Measurements from ENCODE around the gene WDR43. TPM values are rescaled to one million over a fixed set of nuclear protein-coding genes. Genes with fewer than 3 reads are reported as not detected.

The WDR43 gene
- total RNA-seq (100 to 1,000 TPM; 169 to 186 TPM), polyA plus RNA-seq (40.0 TPM)

DNA sequence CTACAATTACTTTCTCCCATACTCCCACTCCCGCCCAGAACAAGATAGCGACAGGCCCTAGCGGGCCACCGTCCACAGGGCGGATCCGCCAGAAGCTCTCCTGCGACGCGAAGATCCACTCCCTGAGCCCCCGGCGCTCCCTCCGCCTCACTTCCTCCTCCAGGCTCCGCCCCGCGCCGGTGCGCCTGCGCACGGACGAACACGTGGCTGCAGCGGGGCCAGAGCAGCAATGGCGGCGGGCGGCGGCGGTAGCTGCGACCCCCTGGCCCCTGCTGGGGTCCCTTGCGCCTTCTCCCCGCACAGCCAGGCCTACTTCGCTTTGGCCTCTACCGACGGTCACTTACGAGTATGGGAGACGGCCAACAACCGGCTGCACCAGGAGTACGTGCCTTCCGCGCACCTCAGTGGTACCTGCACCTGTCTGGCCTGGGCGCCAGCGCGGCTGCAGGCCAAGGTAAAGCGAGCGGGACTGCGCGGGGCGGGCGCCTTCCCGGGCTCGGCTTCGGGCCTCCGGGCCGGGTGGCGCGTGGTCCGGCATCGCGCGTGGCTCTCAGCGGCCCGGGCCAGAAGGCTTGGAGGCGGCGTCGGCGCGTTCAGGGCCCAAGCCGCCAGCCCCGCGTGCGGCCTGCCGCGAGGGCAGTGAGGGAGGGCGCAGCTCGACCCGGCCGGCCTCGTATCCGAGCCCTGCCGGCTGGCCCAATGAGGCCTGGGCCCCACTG is at the start of gene WDR43:
Gene WDR43 (plus strand): TSS at position 198 of the 719 bp plus-strand sequence. CDS start 32 bp downstream, at position 230.
- Mint-ChIP-seq H3K27me3 (no peaks in the 10 kb centered on the region), H3K36me3 (peaks cover 0 to 3% (median 0%) of the 10 kb centered on the region in 3 donors), H3K4me1 (peaks cover 47 to 49% (median 48%) of the 10 kb centered on the region in 3 donors), H3K9me3 (no peaks in the 10 kb centered on the region), H3K4me3 (peak within 1 kb of the TSS; percentile 91 to 97 (median 94)), H3K27ac (peak within 1 kb of the TSS; percentile 79 to 97 (median 94))
- DNase-seq: peak; percentile 96 to 98 (median 97)
- H3K36me3 ChIP-seq (ENCODE audit: insufficient read depth, low read length): no peaks in the 10 kb centered on the region
- ChIA-PET POLR2A (interaction anchor here (0.6 to 2.7 kb wide), 7 partner anchors 24 to 1527 kb away, joined by 3 to 72 read pairs (median 4); partner anchors contain the start of gene TRMT61B), CTCF (interaction anchor here (0.7 to 2.2 kb wide), 4 partner anchors 24 to 300 kb away, joined by 3 to 9 read pairs (median 6); partner anchors contain the start of gene TRMT61B)
- no peaks in the 10 kb centered on the region for H3K27me3 ChIP-seq (ENCODE audit: insufficient read depth, low read length, poor library complexity, severe bottlenecking)
- no peaks in the 10 kb centered on the region for H3K9me3 ChIP-seq (ENCODE audit: low read length)
- H3K27ac ChIP-seq (ENCODE audit: low read depth, low read length): peak within 1 kb of the TSS; percentile 81
- H3K4me3 ChIP-seq (ENCODE audit: low read length): peak within 1 kb of the TSS; percentile 84
- peaks cover 40% of the 10 kb centered on the region for H3K4me1 ChIP-seq (ENCODE audit: insufficient read depth, low read length)

GRCh38 chr2:28855193-28855592 is 39.3 kb upstream of the WDR43 start:
- Histone ChIP-seq H3K27me3 (ENCODE audit: insufficient read depth, low read length, poor library complexity, severe bottlenecking) (no peaks in the 10 kb centered on the region), H3K27ac (ENCODE audit: low read depth, low read length) (no peak overlapping the region), H3K36me3 (ENCODE audit: insufficient read depth, low read length) (peaks cover under 1% of the 10 kb centered on the region), H3K4me1 (ENCODE audit: insufficient read depth, low read length) (no peaks in the 10 kb centered on the region), H3K9me3 (ENCODE audit: low read length) (no peaks in the 10 kb centered on the region), H3K4me3 (ENCODE audit: low read length) (no peak overlapping the region)
- Mint-ChIP-seq H3K4me3 (no peak overlapping the region), H3K4me1 (peaks cover under 1 to 3% (median 1%) of the 10 kb centered on the region in 3 donors), H3K9me3 (no peaks in the 10 kb centered on the region), H3K27ac (no peak overlapping the region), H3K27me3 (no peaks in the 10 kb centered on the region), H3K36me3 (peaks cover 4 to 42% (median 4%) of the 10 kb centered on the region in 3 donors)
- no peak for DNase-seq
- CTCF ChIA-PET: no interaction called here
- POLR2A ChIA-PET: no interaction called here

GRCh38 chr2:28855977-28856376 is 38.5 kb upstream of the WDR43 start:
- Histone ChIP-seq H3K27me3 (ENCODE audit: insufficient read depth, low read length, poor library complexity, severe bottlenecking) (no peaks in the 10 kb centered on the region), H3K9me3 (ENCODE audit: low read length) (no peaks in the 10 kb centered on the region), H3K4me3 (ENCODE audit: low read length) (no peak overlapping the region), H3K36me3 (ENCODE audit: insufficient read depth, low read length) (peaks cover 8% of the 10 kb centered on the region), H3K4me1 (ENCODE audit: insufficient read depth, low read length) (no peaks in the 10 kb centered on the region), H3K27ac (ENCODE audit: low read depth, low read length) (no peak overlapping the region)
- Mint-ChIP-seq H3K4me3 (no peak overlapping the region), H3K36me3 (peaks cover 4 to 47% (median 11%) of the 10 kb centered on the region in 3 donors), H3K9me3 (no peaks in the 10 kb centered on the region), H3K27ac (peak overlapping the region in 1 of 8 donors; percentile 4), H3K4me1 (peaks cover 3 to 8% (median 8%) of the 10 kb centered on the region in 3 donors), H3K27me3 (no peaks in the 10 kb centered on the region)
- POLR2A ChIA-PET: no interaction called here
- DNase-seq: no peak
- CTCF ChIA-PET: no interaction called here

DNA sequence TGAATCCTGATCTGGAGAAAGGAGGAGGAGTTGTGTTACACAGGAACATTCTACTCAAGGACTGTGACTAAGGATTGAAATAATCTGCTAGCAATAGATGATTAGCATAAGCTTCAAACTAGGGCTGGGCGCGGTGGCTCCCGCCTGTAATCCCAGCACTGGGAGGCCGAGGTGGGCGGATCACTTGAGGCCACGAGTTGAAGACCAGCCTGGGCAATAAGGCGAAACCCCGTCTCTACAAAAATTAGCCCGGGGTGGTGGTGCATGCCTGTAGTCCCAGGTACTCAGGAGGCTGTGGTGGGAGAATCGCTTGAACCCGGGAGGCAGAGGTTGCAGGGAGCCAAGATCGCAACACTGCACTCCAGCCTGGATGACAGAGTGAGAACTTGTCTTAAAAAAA is 25.9 kb upstream of the WDR43 start:
- no peaks in the 10 kb centered on the region for H3K9me3 ChIP-seq (ENCODE audit: low read length)
- no peaks in the 10 kb centered on the region for H3K36me3 ChIP-seq (ENCODE audit: insufficient read depth, low read length)
- H3K27ac ChIP-seq (ENCODE audit: low read depth, low read length): peak overlapping the region; percentile 96
- peak overlapping the region; percentile 58 to 97 (median 76) for H3K4me3 Mint-ChIP-seq
- peak overlapping the region; percentile 100 for H3K4me3 ChIP-seq (ENCODE audit: low read length)
- peak overlapping the region in 4 of 8 donors; percentile 3 to 89 (median 66) for H3K27ac Mint-ChIP-seq
- ChIA-PET POLR2A (interaction anchor here (0.8 to 3.4 kb wide), 2 partner anchors 27 to 276 kb away, joined by 3 to 72 read pairs; partner anchors contain the start of gene WDR43), CTCF (no interaction called here)
- H3K36me3 Mint-ChIP-seq: peaks cover 0 to 36% (median 10%) of the 10 kb centered on the region in 3 donors
- no peaks in the 10 kb centered on the region for H3K27me3 ChIP-seq (ENCODE audit: insufficient read depth, low read length, poor library complexity, severe bottlenecking)
- peaks cover 0 to 2% (median 0%) of the 10 kb centered on the region in 5 donors for H3K9me3 Mint-ChIP-seq
- peaks cover 34% of the 10 kb centered on the region for H3K4me1 ChIP-seq (ENCODE audit: insufficient read depth, low read length)
- peaks cover 55 to 61% (median 59%) of the 10 kb centered on the region in 3 donors for H3K4me1 Mint-ChIP-seq
- peaks cover 0 to 3% of the 10 kb centered on the region in 2 donors for H3K27me3 Mint-ChIP-seq
- DNase-seq: no peak

GRCh38 chr2:28869494-28870145 is 24.8 kb upstream of the WDR43 start:
- Histone ChIP-seq H3K4me1 (ENCODE audit: insufficient read depth, low read length) (peaks cover 34% of the 10 kb centered on the region), H3K27me3 (ENCODE audit: insufficient read depth, low read length, poor library complexity, severe bottlenecking) (no peaks in the 10 kb centered on the region), H3K4me3 (ENCODE audit: low read length) (peak overlapping the region; percentile 100), H3K9me3 (ENCODE audit: low read length) (no peaks in the 10 kb centered on the region), H3K27ac (ENCODE audit: low read depth, low read length) (peak overlapping the region; percentile 96), H3K36me3 (ENCODE audit: insufficient read depth, low read length) (no peaks in the 10 kb centered on the region)
- Mint-ChIP-seq H3K36me3 (peaks cover 0 to 27% (median 5%) of the 10 kb centered on the region in 3 donors), H3K27me3 (peaks cover under 1 to 3% of the 10 kb centered on the region in 2 donors), H3K27ac (peak overlapping the region; percentile 98 to 100 (median 100)), H3K9me3 (peaks cover 0 to 2% (median 0%) of the 10 kb centered on the region in 5 donors), H3K4me3 (peak overlapping the region; percentile 94 to 100 (median 97)), H3K4me1 (peaks cover 47 to 51% (median 49%) of the 10 kb centered on the region in 3 donors)
- ChIA-PET POLR2A (interaction anchor here (0.8 to 3.4 kb wide), 8 partner anchors 9 to 1277 kb away, joined by 3 to 72 read pairs (median 4); partner anchors contain the start of genes PPP1CB, WDR43 and YPEL5), CTCF (interaction anchor here (0.6 to 1.9 kb wide), 9 partner anchors 9 to 478 kb away, joined by 3 to 9 read pairs (median 3); partner anchors contain the start of gene WDR43)
- peak in 1 of 5 donors; percentile 17 for DNase-seq

DNA sequence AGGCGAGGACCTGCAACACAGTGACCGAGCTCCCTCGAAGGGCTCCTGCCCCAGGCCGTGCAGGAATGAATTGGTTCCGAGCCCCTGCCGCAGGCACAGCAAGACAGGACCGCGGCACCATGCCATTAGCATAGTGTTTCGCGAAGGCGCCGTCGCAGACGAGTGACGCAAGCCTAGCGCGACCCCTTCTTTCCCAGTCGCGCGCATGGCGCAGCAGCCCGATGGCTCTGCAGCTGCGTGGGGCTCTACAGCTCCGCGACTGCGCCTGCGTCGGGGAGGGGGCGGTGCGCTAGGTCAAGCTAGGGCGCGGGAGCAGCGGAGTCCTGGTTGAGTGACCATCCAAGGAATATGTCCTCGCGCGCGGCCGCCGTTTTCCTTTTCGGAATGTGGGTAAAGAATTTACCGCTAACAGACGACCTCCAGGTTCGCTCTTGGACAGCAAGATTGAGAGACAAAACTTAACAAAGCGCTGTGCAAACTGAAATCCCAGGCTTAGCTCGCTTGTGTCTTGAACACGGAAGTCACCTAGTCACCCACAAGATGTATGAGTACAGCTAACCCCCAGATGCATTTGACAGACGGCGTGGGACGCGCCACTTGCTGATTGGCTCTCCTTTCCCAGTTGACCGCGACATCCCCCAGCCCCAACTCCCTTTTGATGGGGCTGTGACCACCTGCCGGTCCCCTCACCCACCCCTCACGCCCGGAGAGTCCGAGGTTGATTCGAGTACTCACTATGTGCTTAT is 24.1 kb upstream of the WDR43 start, which contains the start of gene TRMT61B:
Gene TRMT61B (minus strand): TSS at position 164 of the 746 bp plus-strand sequence. CDS start 32 bp downstream, at position 132.
- no peaks in the 10 kb centered on the region for H3K9me3 ChIP-seq (ENCODE audit: low read length)
- CTCF ChIA-PET: interaction anchor here (0.6 to 1.9 kb wide), 9 partner anchors 9 to 479 kb away, joined by 3 to 9 read pairs (median 3); partner anchors contain the start of gene WDR43
- H3K27me3 ChIP-seq (ENCODE audit: insufficient read depth, low read length, poor library complexity, severe bottlenecking): peaks cover under 1% of the 10 kb centered on the region
- peaks cover 0 to 22% (median 5%) of the 10 kb centered on the region in 3 donors for H3K36me3 Mint-ChIP-seq
- POLR2A ChIA-PET: interaction anchor here (0.5 to 3.4 kb wide), 9 partner anchors 9 to 1276 kb away, joined by 3 to 72 read pairs (median 5); partner anchors contain the start of genes PPP1CB, WDR43 and YPEL5
- DNase-seq: peak; percentile 94 to 97 (median 95)
- peaks cover 41 to 44% (median 42%) of the 10 kb centered on the region in 3 donors for H3K4me1 Mint-ChIP-seq
- peaks cover 34% of the 10 kb centered on the region for H3K4me1 ChIP-seq (ENCODE audit: insufficient read depth, low read length)
- H3K27me3 Mint-ChIP-seq: peaks cover 3% of the 10 kb centered on the region in 2 donors
- H3K4me3 ChIP-seq (ENCODE audit: low read length): peak within 1 kb of the TSS; percentile 100
- peak within 1 kb of the TSS; percentile 98 to 100 (median 100) for H3K27ac Mint-ChIP-seq
- H3K36me3 ChIP-seq (ENCODE audit: insufficient read depth, low read length): no peaks in the 10 kb centered on the region
- peak within 1 kb of the TSS; percentile 96 for H3K27ac ChIP-seq (ENCODE audit: low read depth, low read length)
- H3K4me3 Mint-ChIP-seq: peak within 1 kb of the TSS; percentile 94 to 100 (median 97)
- peaks cover 0 to 2% (median 0%) of the 10 kb centered on the region in 5 donors for H3K9me3 Mint-ChIP-seq

DNA sequence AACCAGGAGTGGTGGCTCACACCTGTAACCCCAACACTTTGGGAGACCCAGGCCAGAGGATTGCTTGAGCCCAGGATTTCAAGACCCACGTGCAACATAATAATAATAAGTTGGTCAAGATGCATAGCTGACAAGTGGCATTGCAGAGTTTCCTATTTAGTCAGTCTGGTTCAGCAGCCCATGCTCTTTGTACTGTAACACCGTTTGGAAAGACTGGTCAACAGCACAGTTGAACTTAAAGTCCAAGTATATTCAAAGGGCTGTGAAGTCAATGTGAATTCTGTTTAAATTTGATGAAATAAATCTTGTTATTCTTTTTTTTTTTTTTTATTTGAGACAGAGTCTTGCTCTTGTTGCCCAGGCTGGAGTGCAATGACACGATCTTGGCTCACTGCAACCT is 22.8 kb upstream of the WDR43 start:
- H3K4me3 ChIP-seq (ENCODE audit: low read length): no peak overlapping the region
- no peaks in the 10 kb centered on the region for H3K36me3 ChIP-seq (ENCODE audit: insufficient read depth, low read length)
- H3K27me3 ChIP-seq (ENCODE audit: insufficient read depth, low read length, poor library complexity, severe bottlenecking): peaks cover 4% of the 10 kb centered on the region
- no peak overlapping the region for H3K27ac ChIP-seq (ENCODE audit: low read depth, low read length)
- no peak for DNase-seq
- peak overlapping the region in 3 of 7 donors; percentile 95 to 100 (median 99) for H3K4me3 Mint-ChIP-seq
- H3K4me1 ChIP-seq (ENCODE audit: insufficient read depth, low read length): peaks cover 30% of the 10 kb centered on the region
- CTCF ChIA-PET: no interaction called here
- peak overlapping the region in 2 of 8 donors; percentile 99 to 100 for H3K27ac Mint-ChIP-seq
- peaks cover 8 to 10% of the 10 kb centered on the region in 2 donors for H3K27me3 Mint-ChIP-seq
- peaks cover 34 to 36% (median 35%) of the 10 kb centered on the region in 3 donors for H3K4me1 Mint-ChIP-seq
- H3K36me3 Mint-ChIP-seq: peaks cover 0 to 17% (median 5%) of the 10 kb centered on the region in 3 donors
- H3K9me3 ChIP-seq (ENCODE audit: low read length): no peaks in the 10 kb centered on the region
- H3K9me3 Mint-ChIP-seq: peaks cover 0 to 2% (median 0%) of the 10 kb centered on the region in 5 donors
- POLR2A ChIA-PET: interaction anchor here (0.7 to 3.4 kb wide), 3 partner anchors 7 to 268 kb away, joined by 5 to 72 read pairs (median 6); partner anchors contain the start of gene WDR43

Data from CD8-positive, alpha-beta memory T cell (primary cell).